GM21786 (cell line): Measurements from ENCODE around the gene SERPINE3.

Experiments
- ATAC-seq: cut with Tn5 transposase; IDR thresholded peaks from one replicate; pipeline ENCODE4 v1.9.1; 2021; ENCODE audit not compliant: unreplicated experiment

The SERPINE3 gene

DNA sequence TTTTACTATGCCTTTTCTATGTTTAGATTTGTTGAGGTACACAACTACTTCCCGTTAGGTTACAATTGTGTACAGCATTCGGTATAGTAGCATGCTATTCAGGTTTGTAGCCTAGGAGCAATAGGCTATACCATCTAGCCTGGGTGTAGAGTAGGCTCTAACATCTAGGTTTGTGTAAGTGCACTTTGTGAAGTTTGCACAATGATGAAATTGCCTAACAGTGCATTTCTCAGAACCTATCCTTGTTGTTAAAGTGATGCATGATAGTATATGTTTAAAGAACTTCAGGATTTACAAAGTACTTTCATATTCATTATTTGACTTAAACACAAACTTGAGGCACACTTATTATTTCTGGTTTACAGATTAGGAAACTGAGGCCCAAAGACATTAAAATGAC lies 11.5 kb upstream of the SERPINE3 start:
- ATAC-seq = no peak

GRCh38 chr13:51328488-51328887 lies 11.0 kb upstream of the SERPINE3 start:
- no peak for ATAC-seq

GRCh38 chr13:51329606-51330005 lies 9.9 kb upstream of the SERPINE3 start:
- ATAC-seq = no peak

DNA sequence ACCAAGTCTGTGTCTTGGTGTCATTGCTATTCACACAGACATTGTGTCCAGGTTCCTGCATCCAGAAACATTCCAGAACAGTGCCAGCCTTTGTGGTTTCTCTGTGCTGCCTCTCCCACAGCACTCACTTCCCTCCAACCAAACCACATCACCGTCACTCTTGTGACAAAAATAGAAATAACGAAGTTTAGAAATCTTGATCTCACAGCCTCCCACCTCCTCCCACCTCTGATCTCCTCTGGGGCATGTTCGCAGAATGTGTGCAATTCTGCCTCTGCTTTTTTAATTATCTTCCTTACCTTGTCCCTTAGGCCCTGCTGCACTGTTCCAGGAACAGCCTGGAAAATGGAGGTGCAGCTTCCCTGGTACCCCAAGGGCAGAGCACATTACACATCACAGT lies 8.7 kb upstream of the SERPINE3 start:
- ATAC-seq = peak; percentile 71

GRCh38 chr13:51331354-51331861 lies 8.1 kb upstream of the SERPINE3 start:
- ATAC-seq = no peak

GRCh38 chr13:51332566-51333361 lies 6.7 kb upstream of the SERPINE3 start:
- ATAC-seq = no peak

DNA sequence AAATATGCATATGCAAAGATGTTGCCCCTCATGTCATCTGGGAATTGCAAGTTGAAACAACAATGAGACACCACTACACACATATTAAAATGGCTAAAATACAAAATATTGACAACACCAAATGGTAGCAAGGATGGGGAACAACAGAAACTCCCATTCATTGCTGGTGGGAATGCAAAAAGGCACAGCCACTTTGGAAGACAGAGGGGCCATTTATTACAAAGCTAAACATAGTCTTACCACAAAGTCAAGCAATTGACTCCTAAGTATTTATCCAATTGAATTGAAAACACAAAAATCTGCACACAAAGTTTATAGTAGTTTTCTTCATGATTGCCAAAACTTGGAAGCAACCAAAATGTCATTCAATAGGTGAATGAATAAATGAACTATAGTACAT lies 6.1 kb upstream of the SERPINE3 start:
- no peak for ATAC-seq

- ATAC-seq = no peak
Observed at GRCh38 chr13:51333826-51334225, 5.7 kb upstream of the SERPINE3 start.

DNA sequence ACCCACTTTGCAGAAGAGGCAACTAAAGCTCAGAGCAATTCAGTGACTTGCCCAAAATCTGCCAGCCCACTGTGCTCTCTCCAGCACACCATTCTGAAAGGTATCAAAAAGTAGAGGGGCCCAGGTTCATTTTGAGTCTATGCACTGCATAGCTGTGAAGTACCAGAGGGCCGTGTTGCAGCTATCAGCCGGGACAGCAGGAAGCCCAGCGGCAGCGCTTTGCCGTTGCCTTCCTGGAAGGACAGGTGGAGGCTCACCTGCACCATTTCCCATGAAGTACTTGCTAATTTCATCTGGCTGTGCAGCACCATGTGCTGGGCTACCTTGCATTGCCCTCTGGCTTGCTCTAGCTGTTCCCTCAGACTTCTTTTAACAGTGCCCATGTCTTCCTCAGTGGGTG lies 2.7 kb upstream of the SERPINE3 start:
- ATAC-seq = no peak

GRCh38 chr13:51339952-51340732 lies 651 bp downstream of the SERPINE3 start:
- no peak for ATAC-seq

- ATAC-seq = no peak
Observed at GRCh38 chr13:51341232-51341631, 1.7 kb downstream of the SERPINE3 start.

DNA sequence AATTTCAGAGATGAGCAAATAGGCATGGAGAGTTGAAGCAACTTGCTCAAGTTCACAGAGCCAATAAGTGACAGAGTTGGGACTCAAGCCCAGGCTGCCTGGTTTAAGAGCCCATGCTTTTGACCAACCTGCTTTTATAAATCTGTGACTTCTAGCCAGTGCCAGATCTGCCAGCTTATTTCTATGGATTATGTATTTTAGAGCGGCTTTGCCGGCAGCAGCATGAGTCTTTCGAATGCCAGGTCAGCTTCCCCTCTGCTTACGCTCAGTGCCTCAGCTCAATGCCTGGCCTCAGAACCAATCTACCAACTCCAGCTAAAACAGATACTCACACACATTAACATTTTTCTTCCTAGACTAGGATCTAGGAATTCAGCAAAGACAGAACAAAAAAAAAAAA lies 2.3 kb downstream of the SERPINE3 start:
- no peak for ATAC-seq

- no peak for ATAC-seq
Observed at GRCh38 chr13:51342706-51343105, 3.2 kb downstream of the SERPINE3 start.

- ATAC-seq = no peak
Observed at GRCh38 chr13:51343475-51343874, 4.0 kb downstream of the SERPINE3 start.

GRCh38 chr13:51346397-51346796 lies 6.9 kb downstream of the SERPINE3 start:
- ATAC-seq = no peak

GRCh38 chr13:51347099-51347498 lies 7.6 kb downstream of the SERPINE3 start:
- ATAC-seq = no peak

DNA sequence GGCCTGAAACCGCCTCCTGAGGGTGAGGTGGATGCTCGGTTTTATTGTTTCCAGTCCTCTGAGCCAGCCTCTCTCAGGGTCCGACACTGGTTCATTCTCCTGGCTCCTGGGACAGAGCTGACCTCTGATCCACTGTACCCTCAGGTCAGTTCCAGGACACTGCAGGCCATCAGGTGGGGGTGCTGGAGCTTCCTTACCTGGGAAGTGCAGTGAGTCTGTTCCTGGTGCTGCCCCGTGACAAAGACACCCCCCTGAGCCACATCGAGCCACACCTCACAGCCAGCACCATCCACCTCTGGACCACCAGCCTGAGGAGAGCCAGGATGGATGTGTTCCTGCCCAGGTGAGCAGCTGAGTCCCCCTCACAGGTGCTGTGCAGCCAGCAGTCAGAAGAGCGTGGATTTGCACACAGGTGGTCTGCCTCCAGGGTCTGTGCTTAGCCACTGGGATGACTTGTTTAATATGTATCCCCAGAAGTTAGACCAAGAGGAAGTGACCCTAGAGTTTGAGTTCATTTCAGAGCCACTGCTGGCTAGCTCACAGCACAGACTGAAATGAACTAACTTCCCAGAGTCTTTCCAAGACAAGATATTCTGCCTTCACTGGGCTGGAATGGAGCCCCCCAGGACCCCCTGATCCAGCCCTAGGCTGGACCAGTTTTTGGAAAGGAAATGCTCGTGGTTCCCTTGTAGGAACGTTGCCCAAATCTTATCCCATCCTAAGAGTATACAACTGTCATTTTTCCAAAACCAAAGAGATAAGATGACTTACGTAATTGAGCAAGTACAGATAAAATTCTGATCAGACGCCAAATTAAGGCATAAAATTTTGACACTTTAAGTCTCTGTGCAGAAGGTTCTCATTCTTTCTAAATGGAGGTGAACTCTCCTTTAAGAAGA lies 8.8 kb downstream of the SERPINE3 start:
- ATAC-seq = no peak

DNA sequence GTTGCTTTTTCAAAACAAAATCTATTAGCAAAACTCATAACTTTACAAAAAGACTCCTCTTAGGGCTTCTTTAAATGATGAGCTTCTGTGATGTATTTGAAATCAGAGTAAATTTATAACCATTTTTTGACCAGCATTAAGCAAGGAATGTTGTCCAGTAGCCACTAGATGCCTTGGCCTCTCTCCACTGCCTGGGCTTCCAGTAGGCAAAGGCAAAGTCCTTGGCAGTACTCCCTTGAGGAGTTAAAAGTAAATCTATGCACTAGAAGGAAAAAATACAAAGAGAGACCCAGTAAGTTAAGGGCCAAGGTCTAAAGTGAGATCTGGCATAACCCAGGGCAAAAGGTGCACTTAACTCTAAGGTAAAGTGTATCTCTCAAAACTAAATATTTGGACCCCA lies 9.5 kb downstream of the SERPINE3 start:
- ATAC-seq = no peak

DNA sequence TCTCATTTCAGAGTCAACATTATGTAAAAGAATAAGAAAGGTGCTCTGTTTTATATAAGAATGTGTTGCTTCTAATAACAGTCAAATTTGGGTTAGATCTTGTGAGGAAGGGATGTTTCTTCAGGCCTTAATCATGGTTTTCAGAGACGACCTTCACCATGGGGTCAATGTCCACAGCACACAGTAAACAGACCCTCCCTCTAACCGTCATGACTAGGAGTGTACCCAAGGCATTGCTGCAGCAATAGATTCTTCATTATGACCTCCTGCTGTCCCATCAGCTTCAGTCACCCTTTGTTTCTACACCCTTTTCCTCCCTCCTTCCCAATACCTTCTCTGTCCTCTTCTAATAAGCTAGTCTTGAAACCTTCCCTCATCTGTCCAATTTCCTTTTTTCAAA lies 15.7 kb downstream of the SERPINE3 start:
- ATAC-seq = no peak

GRCh38 chr13:51357928-51358595 lies 18.6 kb downstream of the SERPINE3 start:
- ATAC-seq = no peak

DNA sequence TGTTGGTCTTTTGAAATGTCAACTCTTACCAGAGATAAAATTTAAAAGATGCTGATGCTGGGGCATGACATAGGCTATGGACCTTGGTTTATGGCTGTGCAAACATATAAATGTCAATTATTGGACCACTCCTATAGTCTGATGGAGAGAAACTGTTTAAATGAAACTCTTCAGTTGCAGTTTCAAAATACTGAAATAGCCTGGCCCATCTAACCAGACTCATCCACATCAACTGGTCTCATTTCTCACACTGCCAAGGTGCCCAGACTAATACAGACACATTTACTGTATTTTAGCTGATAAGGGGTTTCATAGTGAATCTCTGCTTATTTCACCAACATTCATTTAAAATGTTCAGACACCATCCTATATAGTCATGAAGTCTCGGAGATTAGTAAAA lies 19.9 kb downstream of the SERPINE3 start:
- ATAC-seq = no peak
